ENCODE data around the gene CLDN9.

Gene CLDN9

DNA sequence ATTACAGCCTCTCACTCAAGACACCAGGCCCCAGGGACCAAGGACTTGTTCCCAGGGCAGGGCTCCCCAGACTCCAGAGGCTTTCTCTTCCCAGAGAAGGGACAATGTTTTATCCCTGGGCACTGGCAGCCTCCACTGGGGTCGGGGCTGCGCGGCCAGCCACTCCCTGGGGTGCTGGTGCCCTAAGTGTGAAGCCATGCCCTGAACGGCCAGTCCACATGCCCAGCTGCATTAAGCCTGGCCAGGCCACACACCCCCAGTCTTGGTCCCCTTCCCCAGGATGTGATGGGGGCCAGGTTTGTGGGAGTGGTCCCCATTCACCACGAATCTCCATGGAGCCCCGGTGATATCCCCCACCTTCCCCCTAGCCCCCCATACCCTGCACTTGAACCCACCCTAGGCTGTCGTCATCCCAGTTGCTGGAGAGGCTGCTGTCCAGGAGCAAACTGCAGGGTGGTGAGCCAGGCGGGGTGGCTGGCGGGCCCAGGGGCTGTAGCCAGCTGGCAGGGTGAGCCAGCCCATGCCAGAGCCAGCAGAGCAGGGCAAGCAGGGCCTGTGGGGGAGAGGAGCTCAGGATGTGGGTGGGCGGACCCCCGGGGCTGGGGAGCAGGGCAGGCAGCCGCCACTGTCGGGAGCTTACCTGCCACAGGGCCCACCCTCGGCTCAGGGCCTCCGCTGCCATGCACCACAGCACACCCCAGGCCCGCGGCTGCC lies 39.0 kb upstream of the CLDN9 start:
- no peak for DNase-seq (ENCODE audit: low read depth in 1 of 2, low spot score in 1 of 2)

DNA sequence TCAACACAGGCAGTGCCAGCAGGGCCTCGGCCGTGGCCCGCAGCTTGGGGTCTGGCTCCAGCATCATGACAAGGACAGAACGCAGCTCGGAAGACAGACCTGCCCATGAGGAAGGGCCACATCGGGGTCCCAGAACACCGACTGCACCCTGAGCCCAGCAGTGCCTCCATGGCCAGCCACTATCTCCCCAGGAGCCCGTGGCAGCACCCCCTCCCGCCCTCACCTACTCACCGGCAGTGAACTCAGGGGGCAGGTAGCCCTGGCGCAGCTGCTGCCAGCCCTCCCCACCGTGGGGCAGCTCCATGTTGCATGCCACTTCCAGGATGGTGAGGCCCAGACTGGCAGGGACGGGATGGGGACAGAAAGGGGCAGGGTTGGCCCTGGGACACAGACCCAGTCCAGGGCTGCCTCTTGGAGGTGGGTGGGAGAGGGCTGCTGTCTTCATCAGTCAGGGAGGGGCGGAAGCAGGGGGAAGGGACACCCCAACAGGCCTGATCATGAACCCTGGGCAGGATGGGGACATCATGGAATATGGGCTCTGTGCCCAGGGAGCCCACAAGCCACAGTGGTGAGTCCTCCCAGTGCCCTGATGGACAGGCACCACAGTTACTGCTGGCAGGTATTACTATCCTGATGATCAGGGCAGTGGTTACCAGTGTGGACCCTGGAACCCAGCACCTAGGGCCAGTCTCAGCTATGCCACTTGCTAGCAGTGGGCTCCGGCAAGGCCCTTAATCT lies 38.2 kb upstream of the CLDN9 start:
- no peak for DNase-seq (ENCODE audit: low read depth in 1 of 2, low spot score in 1 of 2)

GRCh38 chr16:2975161-2975795 lies 37.4 kb upstream of the CLDN9 start:
- DNase-seq (ENCODE audit: low read depth in 1 of 2, low spot score in 1 of 2), result no peak

- no peak for DNase-seq (ENCODE audit: low read depth in 1 of 2, low spot score in 1 of 2)
Measured at GRCh38 chr16:2976201-2976600, 36.5 kb upstream of the CLDN9 start.

GRCh38 chr16:2976673-2977072 lies 36.0 kb upstream of the CLDN9 start:
- no peak for DNase-seq (ENCODE audit: low read depth in 1 of 2, low spot score in 1 of 2)

DNA sequence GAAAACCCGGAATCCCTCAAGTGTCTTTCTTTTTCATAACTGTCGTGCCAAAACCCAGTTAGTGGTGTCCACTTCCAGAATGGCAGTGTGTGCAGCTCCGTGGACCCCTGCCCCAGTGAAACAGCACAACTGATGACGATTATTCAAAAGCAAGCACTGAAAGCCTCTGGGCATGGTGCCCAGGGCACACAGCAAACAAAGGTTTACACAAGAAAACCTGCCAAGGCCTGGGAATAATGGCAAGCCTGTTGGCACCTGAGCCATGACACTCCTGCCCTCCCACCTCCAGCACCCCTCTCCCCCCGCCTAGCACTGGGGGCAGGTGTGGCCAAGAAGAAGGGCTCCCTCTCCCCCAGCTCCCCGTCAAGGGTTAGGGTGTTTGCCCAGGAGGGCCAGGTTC lies 35.3 kb upstream of the CLDN9 start:
- no peak for DNase-seq (ENCODE audit: low read depth in 1 of 2, low spot score in 1 of 2)

GRCh38 chr16:2979669-2980226 lies 33.0 kb upstream of the CLDN9 start:
- DNase-seq (ENCODE audit: low read depth in 1 of 2, low spot score in 1 of 2), result no peak

GRCh38 chr16:2980227-2981176 lies 32.2 kb upstream of the CLDN9 start, which contains the start of gene PKMYT1:
Gene PKMYT1 (minus strand): TSS chr16:2980446. CDS start chr16:2979657, 789 bp downstream.
- DNase-seq (ENCODE audit: low read depth in 1 of 2, low spot score in 1 of 2), result peak; percentile 89 to 94

GRCh38 chr16:2981177-2981898 lies 31.4 kb upstream of the CLDN9 start:
- DNase-seq (ENCODE audit: low read depth in 1 of 2, low spot score in 1 of 2), result no peak

DNA sequence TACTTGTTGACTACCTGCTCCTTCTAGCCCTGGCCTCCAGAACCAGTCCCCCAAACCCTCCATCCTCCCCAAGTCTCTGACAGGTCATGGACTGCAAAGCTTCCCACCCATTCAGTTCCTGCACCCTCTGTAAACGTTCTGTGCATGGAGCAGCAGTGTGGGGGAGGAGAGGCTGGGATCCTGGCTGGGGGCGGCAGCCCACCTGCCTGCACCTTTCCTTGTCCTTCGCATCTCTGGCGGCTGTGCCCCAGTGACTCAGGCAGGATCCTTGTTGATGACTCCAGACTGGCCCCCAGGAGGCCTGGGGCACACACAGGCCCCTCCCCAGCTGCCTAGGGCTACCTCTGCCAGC lies 30.8 kb upstream of the CLDN9 start:
- DNase-seq (ENCODE audit: low read depth in 1 of 2, low spot score in 1 of 2), result no peak

GRCh38 chr16:2982402-2982801 lies 30.3 kb upstream of the CLDN9 start:
- no peak for DNase-seq (ENCODE audit: low read depth in 1 of 2, low spot score in 1 of 2)

DNA sequence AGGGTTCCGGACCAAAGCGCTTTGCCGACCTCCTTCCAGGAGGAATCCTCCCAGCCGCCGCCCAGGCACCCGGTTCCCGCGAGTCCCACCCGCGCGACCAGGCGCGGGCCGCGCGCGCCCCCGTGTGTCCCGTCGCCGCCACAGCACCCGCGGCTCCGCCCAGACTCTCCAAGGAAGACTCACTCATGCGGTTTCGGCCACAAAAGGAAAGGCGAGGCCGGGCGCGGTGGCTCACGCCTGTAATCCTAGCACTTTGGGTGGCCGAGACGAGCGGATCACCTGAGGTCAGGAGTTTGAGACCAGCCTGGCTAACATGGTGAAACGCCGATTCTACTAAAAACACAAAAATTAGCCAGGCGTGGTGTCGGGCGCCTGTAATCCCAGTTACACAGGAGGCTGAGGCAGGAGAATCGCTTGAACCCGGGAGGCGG lies 29.0 kb upstream of the CLDN9 start:
- DNase-seq (ENCODE audit: low read depth in 1 of 2, low spot score in 1 of 2), result peak; percentile 54 to 59

DNA sequence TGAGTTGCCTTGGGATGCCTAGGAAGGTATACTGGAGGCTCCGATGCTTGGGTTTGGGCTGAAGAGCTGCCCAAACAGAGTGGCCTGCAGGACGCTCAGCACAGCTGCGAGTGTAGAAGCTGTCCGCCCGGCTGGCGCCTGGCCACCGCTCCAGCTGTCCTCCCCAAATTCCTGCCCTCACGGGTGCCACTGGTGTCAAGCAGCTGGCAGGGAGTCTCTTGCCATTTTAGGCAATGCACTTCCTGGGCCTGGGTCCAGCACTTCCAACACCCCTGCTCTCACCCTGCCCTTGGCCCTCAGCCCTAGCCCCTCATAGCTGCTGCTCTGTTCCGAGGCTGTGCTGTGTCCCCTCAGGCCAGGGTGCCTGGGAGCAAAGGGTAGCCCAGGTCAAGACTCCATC lies 27.3 kb upstream of the CLDN9 start:
- no peak for DNase-seq (ENCODE audit: low read depth in 1 of 2, low spot score in 1 of 2)

GRCh38 chr16:2985893-2986355 lies 26.8 kb upstream of the CLDN9 start:
- no peak for DNase-seq (ENCODE audit: low read depth in 1 of 2, low spot score in 1 of 2)

DNA sequence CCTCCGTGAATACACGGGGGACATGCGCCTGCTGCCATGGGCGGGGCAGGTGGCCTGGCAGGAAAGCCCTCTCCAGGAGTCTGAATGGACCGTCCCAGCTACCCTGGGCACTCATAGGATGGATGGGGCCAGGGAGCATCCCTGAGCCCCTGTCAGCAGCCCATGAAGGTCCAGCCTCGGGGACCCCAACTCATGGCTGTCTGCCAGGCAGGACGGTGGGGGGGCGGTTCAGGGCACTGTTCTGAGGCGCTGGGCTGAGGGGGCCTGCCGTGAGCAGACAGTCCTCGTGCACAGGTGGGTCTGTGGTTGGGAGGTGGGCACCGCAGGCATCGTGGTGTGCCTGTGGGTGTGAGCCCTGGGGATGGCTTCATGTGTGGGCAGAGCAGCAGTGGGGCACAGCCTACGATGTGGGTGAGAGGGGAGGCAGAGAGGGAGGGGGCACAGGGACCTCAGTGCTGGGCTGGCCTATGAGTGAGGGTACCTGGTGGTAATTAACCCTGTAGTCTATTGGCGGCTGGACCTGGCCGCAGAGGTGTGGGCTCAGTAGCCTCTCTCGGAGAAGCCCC lies 26.0 kb upstream of the CLDN9 start:
- DNase-seq (ENCODE audit: low read depth in 1 of 2, low spot score in 1 of 2), result no peak

DNA sequence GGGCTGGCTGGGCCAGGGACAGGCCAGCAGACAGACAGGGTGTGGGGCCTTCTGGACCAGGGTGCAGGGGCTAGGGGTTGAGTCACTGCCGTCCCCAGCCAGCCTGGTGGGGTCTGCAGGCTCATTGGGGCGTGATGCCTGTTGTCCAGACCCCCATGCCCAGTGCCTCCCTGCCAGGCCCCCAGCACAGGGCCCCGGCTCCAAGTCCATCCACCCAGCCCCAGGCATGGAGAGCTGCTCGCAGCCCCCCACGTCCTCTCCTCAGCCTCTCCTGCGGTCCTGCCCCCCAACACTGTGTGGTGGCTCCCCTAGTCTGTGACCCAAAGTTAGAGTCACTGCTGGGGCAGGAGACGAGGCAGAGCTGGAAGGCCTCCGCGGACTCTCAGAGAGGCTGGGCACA lies 25.4 kb upstream of the CLDN9 start:
- DNase-seq (ENCODE audit: low read depth in 1 of 2, low spot score in 1 of 2), result no peak

GRCh38 chr16:2987833-2988232 lies 24.9 kb upstream of the CLDN9 start:
- DNase-seq (ENCODE audit: low read depth in 1 of 2, low spot score in 1 of 2), result no peak

GRCh38 chr16:2988590-2989099 lies 24.1 kb upstream of the CLDN9 start:
- DNase-seq (ENCODE audit: low read depth in 1 of 2, low spot score in 1 of 2), result no peak

DNA sequence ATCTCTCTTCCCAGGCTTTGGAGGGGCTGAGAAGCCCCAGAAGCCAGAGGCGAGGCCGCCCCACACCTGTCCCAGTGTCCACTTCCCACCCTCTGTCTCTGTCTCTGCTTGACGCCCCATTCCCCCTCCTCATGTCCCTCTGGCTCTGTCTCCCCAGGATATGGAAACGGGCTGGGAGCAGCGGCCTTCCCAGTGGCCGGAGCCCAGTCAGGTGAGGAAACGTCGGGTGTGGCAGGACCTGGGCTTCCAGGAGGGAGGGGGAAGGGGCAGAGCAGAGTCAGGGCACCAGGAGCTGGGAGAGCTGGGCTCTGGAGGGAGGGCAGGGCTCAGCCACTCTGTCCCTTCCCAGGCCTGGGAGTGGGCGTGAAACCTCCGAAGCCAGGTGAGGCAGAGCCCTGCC lies 21.8 kb upstream of the CLDN9 start:
- DNase-seq (ENCODE audit: low read depth in 1 of 2, low spot score in 1 of 2), result no peak

Data from activated CD4-positive, alpha-beta T cell treated with anti-CD3 and anti-CD28 coated beads, Interleukin-2, amount 50 U/mL, for 24 hours (primary cell).